ENCODE results near the gene LEAP2. TPM values are rescaled to one million over a fixed set of nuclear protein-coding genes. Genes with fewer than 3 reads are reported as not detected.
A peak's percentile ranks its signal among the peaks of the same experiment; 100 is the strongest.

The LEAP2 gene
- polyA plus RNA-seq, 1 experiment = 0.31 TPM

GRCh38 chr5:132859889-132860437 is 13.5 kb upstream of the LEAP2 start:
- DNase-seq (ENCODE audit: low read depth) = no peak
- Histone ChIP-seq H3K36me3 (ENCODE audit: control insufficient read depth, insufficient read depth, low read length) (no peaks in the 10 kb centered on the region), H3K27me3 (ENCODE audit: control insufficient read depth, insufficient read depth, low read length) (no peaks in the 10 kb centered on the region; the same call in 1 of the 2 replicates), H3K4me3 (ENCODE audit: low read depth, low read length) (no peak overlapping the region)
- TF ChIP-seq CTCF (IDR thresholded peaks at IDR 0.05; ENCODE audit: insufficient read depth, low read depth, low read length) = no peak
- ChIA-PET POLR2A (no interaction called here), CTCF (interaction anchor here (1.6 to 11.5 kb wide), 2 partner anchors 10 to 30 kb away, joined by 5 to 71 read pairs; partner anchors contain the start of gene SHROOM1)

- Histone ChIP-seq H3K27me3 (ENCODE audit: control insufficient read depth, insufficient read depth, low read length) (no peaks in the 10 kb centered on the region; the same call in 1 of the 2 replicates), H3K4me3 (ENCODE audit: low read depth, low read length) (no peak overlapping the region), H3K36me3 (ENCODE audit: control insufficient read depth, insufficient read depth, low read length) (no peaks in the 10 kb centered on the region)
- POLR2A ChIA-PET = no interaction called here
- no peak for TF ChIP-seq CTCF (IDR thresholded peaks at IDR 0.05; ENCODE audit: insufficient read depth, low read depth, low read length)
- DNase-seq (ENCODE audit: low read depth) = no peak
- CTCF ChIA-PET = interaction anchor here (1.0 to 11.5 kb wide), 4 partner anchors 14 to 40 kb away, joined by 3 to 71 read pairs (median 6); partner anchors contain the start of gene SHROOM1
These were observed 12.7 kb upstream of the LEAP2 start for GRCh38 chr5:132860742-132861141.

GRCh38 chr5:132865668-132866341 is 7.7 kb upstream of the LEAP2 start:
- no peaks in the 10 kb centered on the region; the same call in 1 of the 2 replicates for H3K27me3 ChIP-seq (ENCODE audit: control insufficient read depth, insufficient read depth, low read length)
- peaks cover 5% of the 10 kb centered on the region; the same call in 1 of the 2 replicates for H3K36me3 ChIP-seq (ENCODE audit: control insufficient read depth, insufficient read depth, low read length)
- no peak for DNase-seq (ENCODE audit: low read depth)
- ChIA-PET POLR2A (no interaction called here), CTCF (interaction anchor here (1.1 to 11.5 kb wide), 7 partner anchors 12 to 119 kb away, joined by 3 to 71 read pairs (median 12); partner anchors contain the start of genes CCNI2 and SHROOM1)
- peak overlapping the region; percentile 79 for H3K4me3 ChIP-seq (ENCODE audit: low read depth, low read length)
- no peak for TF ChIP-seq CTCF (IDR thresholded peaks at IDR 0.05; ENCODE audit: insufficient read depth, low read depth, low read length)

GRCh38 chr5:132866342-132867045 is 7.0 kb upstream of the LEAP2 start, which contains the start of the genes GDF9 and UQCRQ:
GDF9 (minus strand) TSS chr5:132866469; CDS start chr5:132864533, 1,936 bp downstream.
UQCRQ (plus strand) TSS chr5:132866642; CDS start chr5:132866882, 240 bp downstream.
- peak; percentile 97 for DNase-seq (ENCODE audit: low read depth)
- ChIA-PET POLR2A (no interaction called here), CTCF (interaction anchor here (0.6 to 11.5 kb wide), 7 partner anchors 13 to 120 kb away, joined by 3 to 71 read pairs (median 12); partner anchors contain the start of genes CCNI2 and SHROOM1)
- TF ChIP-seq CTCF (IDR thresholded peaks at IDR 0.05; ENCODE audit: insufficient read depth, low read depth, low read length) = peak; percentile 47
- no peaks in the 10 kb centered on the region; the same call in 1 of the 2 replicates for H3K27me3 ChIP-seq (ENCODE audit: control insufficient read depth, insufficient read depth, low read length)
- peak within 1 kb of the TSS; percentile 79 for H3K4me3 ChIP-seq (ENCODE audit: low read depth, low read length)
- peaks cover 5% of the 10 kb centered on the region; the same call in 1 of the 2 replicates for H3K36me3 ChIP-seq (ENCODE audit: control insufficient read depth, insufficient read depth, low read length)

All from BJ (cell line).